A549 (cell line): ENCODE measurements around the gene SLC39A11. TPM values are rescaled to one million over a fixed set of nuclear protein-coding genes. Genes with fewer than 3 reads are reported as not detected.

Experiments used
- ATAC-seq, 2 experiments: fragments of 200-7000 bp in 1 of 2; fragments of >200 bp in 1 of 2; cut with Nextera tagmentation in 1 of 2; cut with Tn5 transposase in 1 of 2; 3 replicates each; pipeline versions ENCODE4 v1.8.0 to v1.9.1; 2018 to 2020; ENCODE audit warnings: mild to moderate bottlenecking in 1 of 2, moderate library complexity in 1 of 2
- CTCF ChIA-PET: fragments of 300-600 bp; sonication (Branson Sonifier 250); formaldehyde crosslinking; extraction: SDS; loops from one replicate; lab custom pipeline; 2021; ENCODE audit warnings: antibody characterized with exemption, inconsistent platforms; lab: Yijun Ruan, JAX
- POLR2A ChIA-PET: fragments of 350-600 bp; formaldehyde crosslinking; extraction: SDS; loops from one replicate; lab custom pipeline; 2021; ENCODE audit warnings: antibody characterized with exemption, inconsistent platforms; lab: Yijun Ruan, JAX
- DNase-seq, 2 experiments: peaks; one replicate each; pipeline versions ENCODE4 v3.0.0 to v3.0.0-alpha.2; 2011 to 2016; ENCODE audit warnings: low read depth in 1 of 2, low spot score in 1 of 2
- FAIRE-seq: peaks from 2 replicates; lab custom pipeline; 2011; peaks lifted over from hg19 to GRCh38; lab: Jason Lieb, UNC
- H3K27ac ChIP-seq, 2 experiments: fragments of >200 bp; sonication (Bioruptor Twin); formaldehyde crosslinking; 3 replicates each; pipeline ENCODE4 v1.5.1; 2016 to 2017
- H3K4me1 ChIP-seq: fragments of >200 bp; sonication (Bioruptor Twin); formaldehyde crosslinking; 3 replicates; pipeline ENCODE4 v1.6.1; 2016
- H3K4me2 ChIP-seq: fragments of >200 bp; sonication (Bioruptor Twin); formaldehyde crosslinking; 3 replicates; pipeline ENCODE4 v1.6.1; 2016
- H3K4me3 ChIP-seq: fragments of >200 bp; sonication (Bioruptor Twin); formaldehyde crosslinking; 3 replicates; pipeline ENCODE4 v1.5.1; 2016
- H3K9me3 ChIP-seq: fragments of >200 bp; sonication (Bioruptor Twin); formaldehyde crosslinking; 3 replicates; pipeline ENCODE4 v1.6.1; 2016
- BHLHE40 ChIP-seq: IDR thresholded peaks from 2 replicates; pipeline ENCODE4 v1.6.1; 2012; ENCODE audit warnings: low read depth, low read length, inconsistent platforms
- CBX8 ChIP-seq: fragments of 200-600 bp; sonication (generic); IDR thresholded peaks from 2 replicates; pipeline ENCODE4 v1.6.1; 2016
- CEBPB ChIP-seq, 2 experiments: fragments of >200 bp in 1 of 2; sonication (Bioruptor Twin) in 1 of 2; formaldehyde crosslinking in 1 of 2; IDR thresholded peaks; 2 replicates each; pipeline ENCODE4 v1.6.1; 2012 to 2016
- CHD4 ChIP-seq: fragments of 200-600 bp; sonication (generic); IDR thresholded peaks from 2 replicates; pipeline ENCODE4 v1.6.1; 2016; ENCODE audit warnings: antibody characterized with exemption, mild to moderate bottlenecking, borderline replicate concordance
- EHF ChIP-seq: fragments of 250-450 bp; sonication (Bioruptor Pico); IDR thresholded peaks from 2 replicates; pipeline ENCODE4 v1.5.0; 2020; ENCODE audit warnings: mild to moderate bottlenecking
- EP300 ChIP-seq, 2 experiments: fragments of >200 bp; sonication (Bioruptor Twin); formaldehyde crosslinking; IDR thresholded peaks; 2 replicates in 1 of 2; 3 replicates in 1 of 2; pipeline ENCODE4 v1.6.1; 2016 to 2017
- FOSB ChIP-seq: fragments of 250-450 bp; sonication (Bioruptor Pico); IDR thresholded peaks from 2 replicates; pipeline ENCODE4 v1.5.0; 2020; ENCODE audit warnings: mild to moderate bottlenecking, moderate library complexity
- FOSL2 ChIP-seq, 2 experiments: fragments of 450-650 bp in 1 of 2; fragments of >200 bp in 1 of 2; sonication (Bioruptor Twin) in 1 of 2; formaldehyde crosslinking; IDR thresholded peaks; 2 replicates each; pipeline versions ENCODE4 v1.5.0 to v1.6.1; 2016 to 2020; ENCODE audit warnings: mild to moderate bottlenecking in 1 of 2, moderate library complexity in 1 of 2
- GATA3 ChIP-seq: IDR thresholded peaks from 2 replicates; pipeline ENCODE4 v1.6.1; 2012; ENCODE audit warnings: borderline replicate concordance
- HEYL ChIP-seq: fragments of 250-450 bp; sonication (Bioruptor Pico); IDR thresholded peaks from 2 replicates; pipeline ENCODE4 v1.8.0; 2021; ENCODE audit warnings: mild to moderate bottlenecking, moderate library complexity
- HOXB5 ChIP-seq: fragments of 250-450 bp; sonication (Bioruptor Pico); IDR thresholded peaks from 2 replicates; pipeline ENCODE4 v1.5.0; 2020; ENCODE audit warnings: mild to moderate bottlenecking, moderate library complexity
- KDM5A ChIP-seq: fragments of 200-600 bp; sonication (generic); IDR thresholded peaks from 2 replicates; pipeline ENCODE4 v1.6.1; 2016; ENCODE audit warnings: antibody characterized with exemption, mild to moderate bottlenecking
- MYC ChIP-seq: IDR thresholded peaks from 2 replicates; pipeline ENCODE4 v1.6.1; 2012; ENCODE audit warnings: mild to moderate bottlenecking, inconsistent platforms, low read length, improper control_type of control experiment, borderline replicate concordance
- NR3C1 ChIP-seq: fragments of >200 bp; sonication (Bioruptor Twin); formaldehyde crosslinking; IDR thresholded peaks from 3 replicates; pipeline ENCODE4 v1.6.1; 2017
- RNF2 ChIP-seq: fragments of 200-600 bp; sonication (generic); IDR thresholded peaks from 2 replicates; pipeline ENCODE4 v1.6.1; 2016; ENCODE audit warnings: low read depth, mild to moderate bottlenecking, antibody characterized with exemption, moderate library complexity, borderline replicate concordance
- SMC3 ChIP-seq: fragments of >200 bp; sonication (Bioruptor Twin); formaldehyde crosslinking; IDR thresholded peaks from 3 replicates; pipeline ENCODE4 v1.6.1; 2018; ENCODE audit warnings: inconsistent platforms
- SREBF2 ChIP-seq: fragments of 450-650 bp; IDR thresholded peaks from 2 replicates; pipeline ENCODE4 v1.6.1; 2014; ENCODE audit warnings: mild to moderate bottlenecking, moderate library complexity
- ZC3H11A ChIP-seq: fragments of 450-650 bp; IDR thresholded peaks from 2 replicates; pipeline ENCODE4 v1.6.1; 2014; ENCODE audit warnings: antibody characterized with exemption, mild to moderate bottlenecking
- ZFP36 ChIP-seq: fragments of 450-650 bp; IDR thresholded peaks from 2 replicates; pipeline ENCODE4 v1.6.1; 2014; ENCODE audit warnings: borderline replicate concordance; ENCODE audit not compliant: partially characterized antibody
- WGBS: methylation state at CpG from one replicate; pipeline ENCODE4 v1.1.6; 2017; ENCODE audit errors: missing lambda C conversion rate; 5-methylcytosine and 5-hydroxymethylcytosine counted together
- polyA plus RNA-seq, 4 experiments: library from polyadenylated mRNA; depleted of rRNA in 3 of 4; stranded (reverse); fragments of >200 nt; fragmentation: RNase III in 1 of 4; extraction: RNeasy Plus Mini Kit Qiagen cat#74134 plus additional on column Dnase treatment in 1 of 4; gene quantifications; 2 replicates in 3 of 4; 3 replicates in 1 of 4; pipeline ENCODE4 v1.2.3, GENCODE V29; 2011 to 2017
- TF ChIP-seq, protein P1 (sequence below): fragments of >200 bp; sonication (Bioruptor Twin); formaldehyde crosslinking; IDR thresholded peaks from 3 replicates; pipeline ENCODE4 v1.5.1; 2016
- TF ChIP-seq, protein P2 (sequence below): fragments of 200-600 bp; sonication (generic); IDR thresholded peaks from 2 replicates; pipeline ENCODE4 v1.6.1; 2016; ENCODE audit warnings: antibody characterized with exemption, mild to moderate bottlenecking, moderate library complexity

The SLC39A11 gene
- polyA plus RNA-seq, 2 of the 4 experiments (the other 2 are of a cell fraction) = 18.4 to 25.2 TPM

DNA sequence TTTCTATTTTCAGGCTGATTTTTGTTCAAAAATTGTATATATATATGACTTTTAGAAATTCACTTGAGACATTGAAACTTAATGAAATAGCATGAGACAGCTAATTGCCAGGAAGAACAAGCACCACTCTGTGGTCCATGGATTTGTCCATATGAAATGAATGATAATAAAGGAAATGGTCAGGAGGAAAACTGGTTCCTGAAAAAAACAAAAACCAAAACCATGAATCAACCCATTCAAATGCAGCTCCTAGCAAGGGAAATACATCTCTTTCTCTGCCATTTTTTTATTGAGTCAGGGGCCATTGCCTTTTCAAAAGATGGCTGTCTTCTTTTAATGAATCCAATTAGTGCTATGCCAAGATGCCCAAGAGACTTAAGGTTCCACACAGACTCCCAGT lies 230.7 kb downstream of the SLC39A11 start:
- Histone ChIP-seq H3K9me3 (no peaks in the 10 kb centered on the region), H3K4me1 (no peaks in the 10 kb centered on the region), H3K27ac (no peak overlapping the region), H3K4me2 (no peak overlapping the region), H3K4me3 (no peak overlapping the region)
- ChIA-PET POLR2A (no interaction called here), CTCF (interaction anchor here (0.6 to 2.1 kb wide), 3 partner anchors 9 to 136 kb away, joined by 3 to 6 read pairs (median 3); no protein-coding TSS in a partner anchor)
- DNase-seq (no peak), ATAC-seq (no peak), FAIRE-seq (no peak)
- TF ChIP-seq CEBPB (IDR thresholded peaks at IDR 0.05) (no peak), HOXB5 (no peak), ZC3H11A (no peak), HEYL (CRISPR knock-in tag) (no peak), GATA3 (no peak), SREBF2 (no peak), SMC3 (no peak), CHD4 (no peak), CBX8 (no peak)
- TF ChIP-seq, protein P1, sequence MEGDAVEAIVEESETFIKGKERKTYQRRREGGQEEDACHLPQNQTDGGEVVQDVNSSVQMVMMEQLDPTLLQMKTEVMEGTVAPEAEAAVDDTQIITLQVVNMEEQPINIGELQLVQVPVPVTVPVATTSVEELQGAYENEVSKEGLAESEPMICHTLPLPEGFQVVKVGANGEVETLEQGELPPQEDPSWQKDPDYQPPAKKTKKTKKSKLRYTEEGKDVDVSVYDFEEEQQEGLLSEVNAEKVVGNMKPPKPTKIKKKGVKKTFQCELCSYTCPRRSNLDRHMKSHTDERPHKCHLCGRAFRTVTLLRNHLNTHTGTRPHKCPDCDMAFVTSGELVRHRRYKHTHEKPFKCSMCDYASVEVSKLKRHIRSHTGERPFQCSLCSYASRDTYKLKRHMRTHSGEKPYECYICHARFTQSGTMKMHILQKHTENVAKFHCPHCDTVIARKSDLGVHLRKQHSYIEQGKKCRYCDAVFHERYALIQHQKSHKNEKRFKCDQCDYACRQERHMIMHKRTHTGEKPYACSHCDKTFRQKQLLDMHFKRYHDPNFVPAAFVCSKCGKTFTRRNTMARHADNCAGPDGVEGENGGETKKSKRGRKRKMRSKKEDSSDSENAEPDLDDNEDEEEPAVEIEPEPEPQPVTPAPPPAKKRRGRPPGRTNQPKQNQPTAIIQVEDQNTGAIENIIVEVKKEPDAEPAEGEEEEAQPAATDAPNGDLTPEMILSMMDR = no peak

- TF ChIP-seq, protein P1 = no peak
- TF ChIP-seq EP300 (IDR thresholded peaks at IDR 0.05) (no peak), RNF2 (no peak), HOXB5 (no peak), BHLHE40 (no peak), KDM5A (no peak), FOSL2 (IDR thresholded peaks at IDR 0.05) (no peak), FOSL2 (CRISPR knock-in tag; IDR thresholded peaks at IDR 0.05) (no peak), NR3C1 (no peak), MYC (no peak), FOSB (no peak), EHF (CRISPR knock-in tag) (no peak), ZFP36 (no peak), SMC3 (no peak)
- TF ChIP-seq, protein P2, sequence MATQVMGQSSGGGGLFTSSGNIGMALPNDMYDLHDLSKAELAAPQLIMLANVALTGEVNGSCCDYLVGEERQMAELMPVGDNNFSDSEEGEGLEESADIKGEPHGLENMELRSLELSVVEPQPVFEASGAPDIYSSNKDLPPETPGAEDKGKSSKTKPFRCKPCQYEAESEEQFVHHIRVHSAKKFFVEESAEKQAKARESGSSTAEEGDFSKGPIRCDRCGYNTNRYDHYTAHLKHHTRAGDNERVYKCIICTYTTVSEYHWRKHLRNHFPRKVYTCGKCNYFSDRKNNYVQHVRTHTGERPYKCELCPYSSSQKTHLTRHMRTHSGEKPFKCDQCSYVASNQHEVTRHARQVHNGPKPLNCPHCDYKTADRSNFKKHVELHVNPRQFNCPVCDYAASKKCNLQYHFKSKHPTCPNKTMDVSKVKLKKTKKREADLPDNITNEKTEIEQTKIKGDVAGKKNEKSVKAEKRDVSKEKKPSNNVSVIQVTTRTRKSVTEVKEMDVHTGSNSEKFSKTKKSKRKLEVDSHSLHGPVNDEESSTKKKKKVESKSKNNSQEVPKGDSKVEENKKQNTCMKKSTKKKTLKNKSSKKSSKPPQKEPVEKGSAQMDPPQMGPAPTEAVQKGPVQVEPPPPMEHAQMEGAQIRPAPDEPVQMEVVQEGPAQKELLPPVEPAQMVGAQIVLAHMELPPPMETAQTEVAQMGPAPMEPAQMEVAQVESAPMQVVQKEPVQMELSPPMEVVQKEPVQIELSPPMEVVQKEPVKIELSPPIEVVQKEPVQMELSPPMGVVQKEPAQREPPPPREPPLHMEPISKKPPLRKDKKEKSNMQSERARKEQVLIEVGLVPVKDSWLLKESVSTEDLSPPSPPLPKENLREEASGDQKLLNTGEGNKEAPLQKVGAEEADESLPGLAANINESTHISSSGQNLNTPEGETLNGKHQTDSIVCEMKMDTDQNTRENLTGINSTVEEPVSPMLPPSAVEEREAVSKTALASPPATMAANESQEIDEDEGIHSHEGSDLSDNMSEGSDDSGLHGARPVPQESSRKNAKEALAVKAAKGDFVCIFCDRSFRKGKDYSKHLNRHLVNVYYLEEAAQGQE = no peak
- 71% methylated on average over 5 of the region's 5 CpGs for WGBS
Measured at GRCh38 chr17:72860778-72861177, 231.7 kb downstream of the SLC39A11 start.

More at GRCh38 chr17:72860778-72861177, 231.7 kb downstream of the SLC39A11 start:
- POLR2A ChIA-PET = no interaction called here
- Histone ChIP-seq H3K27ac (no peak overlapping the region), H3K4me3 (no peak overlapping the region), H3K4me1 (no peaks in the 10 kb centered on the region), H3K4me2 (no peak overlapping the region), H3K9me3 (no peaks in the 10 kb centered on the region)
- FAIRE-seq (peak; percentile 39), ATAC-seq (no peak), DNase-seq (no peak)
- CTCF ChIA-PET = no interaction called here
